ENCODE results near the gene UBLCP1.

Gene UBLCP1

GRCh38 chr5:159316519-159317383 lies 53.7 kb downstream of the UBLCP1 start:
- peak; percentile 31 to 53 for DNase-seq

- no peak for DNase-seq
Measured at GRCh38 chr5:159317849-159318248, 54.8 kb downstream of the UBLCP1 start.

- no peak for DNase-seq
Measured at GRCh38 chr5:159318448-159318847, 55.4 kb downstream of the UBLCP1 start.

GRCh38 chr5:159319363-159319762 lies 56.3 kb downstream of the UBLCP1 start:
- DNase-seq: no peak

GRCh38 chr5:159319832-159320231 lies 56.7 kb downstream of the UBLCP1 start:
- no peak for DNase-seq

- DNase-seq: no peak
Measured at GRCh38 chr5:159322180-159322579, 59.1 kb downstream of the UBLCP1 start.

GRCh38 chr5:159324102-159324755 lies 61.1 kb downstream of the UBLCP1 start:
- DNase-seq: no peak

GRCh38 chr5:159324986-159325385 lies 61.9 kb downstream of the UBLCP1 start:
- DNase-seq: no peak

GRCh38 chr5:159330131-159330800 lies 67.2 kb downstream of the UBLCP1 start, which contains the start of gene IL12B:
Gene IL12B (minus strand): TSS chr5:159330487. CDS start chr5:159326782, 3,705 bp downstream.
- DNase-seq: no peak

GRCh38 chr5:159331093-159331973 lies 68.2 kb downstream of the UBLCP1 start:
- DNase-seq: peak; percentile 71 to 83

GRCh38 chr5:159332800-159333544 lies 69.9 kb downstream of the UBLCP1 start:
- DNase-seq: peak in 1 of 2 donors; percentile 25

- DNase-seq: no peak
Measured at GRCh38 chr5:159333545-159333925, 70.4 kb downstream of the UBLCP1 start.

All from CD4-positive, alpha-beta T cell treated with Interferon alpha-2 for 1 hour (primary cell).